GM23338 (cell line): ENCODE results near the gene RGS2. TPM values are rescaled to one million over a fixed set of nuclear protein-coding genes. Genes with fewer than 3 reads are reported as not detected.

Source experiments
- ATAC-seq: fragments of 200-7000 bp; cut with Tn5 transposase; 3 replicates; pipeline ENCODE4 v1.9.1; 2020
- DNase-seq: peaks from one replicate; pipeline ENCODE4 v3.0.0-alpha.2; 2015; ENCODE audit warnings: low spot score
- H2AFZ ChIP-seq: fragments of 200-600 bp; sonication (generic); 2 replicates; pipeline ENCODE4 v1.8.0; 2016; ENCODE audit warnings: antibody characterized with exemption, mild to moderate bottlenecking, moderate library complexity
- H3F3A ChIP-seq: fragments of 200-600 bp; sonication (generic); replicated peaks from 2 replicates; pipeline ENCODE4 v1.8.0; 2017; ENCODE audit warnings: antibody characterized with exemption, mixed run types, low read depth
- H3K27ac ChIP-seq: fragments of 200-600 bp; sonication (generic); 2 replicates; pipeline ENCODE4 v1.6.1; 2016; ENCODE audit warnings: low read depth
- H3K27me3 ChIP-seq: fragments of 200-600 bp; sonication (generic); 2 replicates; pipeline ENCODE4 v1.8.0; 2016; ENCODE audit warnings: mild to moderate bottlenecking, mixed run types, moderate library complexity; ENCODE audit not compliant: insufficient read depth
- H3K36me3 ChIP-seq: fragments of 200-600 bp; sonication (generic); 2 replicates; pipeline ENCODE4 v1.8.0; 2016; ENCODE audit warnings: mild to moderate bottlenecking; ENCODE audit not compliant: insufficient read depth
- H3K4me1 ChIP-seq: fragments of 200-600 bp; sonication (generic); 2 replicates; pipeline ENCODE4 v1.8.0; 2016; ENCODE audit warnings: mild to moderate bottlenecking, moderate library complexity; ENCODE audit not compliant: insufficient read depth
- H3K4me2 ChIP-seq: fragments of 200-600 bp; sonication (generic); 2 replicates; pipeline ENCODE4 v1.7.1; 2017; ENCODE audit warnings: mixed run types
- H3K4me3 ChIP-seq: fragments of 200-600 bp; sonication (generic); 2 replicates; pipeline ENCODE4 v1.6.1; 2016; ENCODE audit warnings: mixed run types
- H3K79me2 ChIP-seq: fragments of 200-600 bp; sonication (generic); replicated peaks from 2 replicates; pipeline ENCODE4 v1.8.0; 2017; ENCODE audit warnings: mild to moderate bottlenecking; ENCODE audit not compliant: insufficient read depth
- H3K9me2 ChIP-seq: fragments of 200-600 bp; sonication (generic); 2 replicates; pipeline ENCODE4 v1.8.0; 2017; ENCODE audit not compliant: insufficient read depth
- H4K20me1 ChIP-seq: fragments of 200-600 bp; sonication (generic); replicated peaks from 2 replicates; pipeline ENCODE4 v1.8.0; 2017; ENCODE audit warnings: mild to moderate bottlenecking; ENCODE audit not compliant: insufficient read depth
- H3K27ac Mint-ChIP-seq: 2 replicates; pipeline ENCODE4 v1.8.0; 2020; ENCODE audit warnings: inconsistent platforms, mild to moderate bottlenecking, moderate library complexity, mixed read lengths
- H3K27me3 Mint-ChIP-seq: 3 replicates; pipeline ENCODE4 v1.8.0; 2022; ENCODE audit warnings: low read depth, mild to moderate bottlenecking, moderate library complexity, mixed read lengths, inconsistent platforms; ENCODE audit not compliant: insufficient read depth, poor library complexity
- H3K36me3 Mint-ChIP-seq: 3 replicates; pipeline ENCODE4 v1.8.0; 2021; ENCODE audit warnings: low read depth, mild to moderate bottlenecking, inconsistent platforms, moderate library complexity, mixed read lengths
- H3K4me1 Mint-ChIP-seq: 3 replicates; pipeline ENCODE4 v1.8.0; 2020; ENCODE audit warnings: mild to moderate bottlenecking, inconsistent platforms, mixed read lengths
- H3K4me3 Mint-ChIP-seq: 3 replicates; pipeline ENCODE4 v1.8.0; 2021; ENCODE audit warnings: moderate library complexity, mild to moderate bottlenecking, inconsistent platforms, mixed read lengths
- H3K9me3 Mint-ChIP-seq: 3 replicates; pipeline ENCODE4 v1.8.0; 2020; ENCODE audit warnings: moderate library complexity, mild to moderate bottlenecking, inconsistent platforms, mixed read lengths
- CREB1 ChIP-seq: fragments of 250-450 bp; sonication (Bioruptor Pico); IDR thresholded peaks from 2 replicates; pipeline ENCODE4 v1.5.0; 2020; ENCODE audit warnings: low read depth, mild to moderate bottlenecking, moderate library complexity
- CTCF ChIP-seq, 2 experiments: fragments of 200-600 bp in 1 of 2; sonication (generic) in 1 of 2; conservative IDR thresholded peaks; 2 replicates each; pipeline versions ENCODE4 v1.5.1 to v1.6.1; 2016 to 2017; ENCODE audit warnings: antibody characterized with exemption in 2 of 2, low read depth in 2 of 2, mild to moderate bottlenecking in 2 of 2, moderate library complexity in 1 of 2
- ETS1 ChIP-seq: IDR thresholded peaks from 2 replicates; pipeline ENCODE4 v1.6.1; 2016; ENCODE audit warnings: antibody characterized with exemption
- EZH2phosphoT487 ChIP-seq: fragments of 200-600 bp; sonication (generic); IDR thresholded peaks from one replicate; pipeline ENCODE4 v1.8.1; 2018; ENCODE audit warnings: antibody characterized with exemption; ENCODE audit not compliant: unreplicated experiment
- NANOG ChIP-seq: IDR thresholded peaks from 2 replicates; pipeline ENCODE4 v1.6.1; 2016; ENCODE audit warnings: antibody characterized with exemption, borderline replicate concordance
- POLR2AphosphoS5 ChIP-seq: IDR thresholded peaks from 2 replicates; pipeline ENCODE4 v1.6.1; 2016; ENCODE audit warnings: antibody characterized with exemption, low read depth
- REST ChIP-seq: IDR thresholded peaks from one replicate; pipeline ENCODE4 v1.6.1; 2018; ENCODE audit warnings: antibody characterized with exemption; ENCODE audit not compliant: unreplicated experiment
- STAT1 ChIP-seq: IDR thresholded peaks from one replicate; pipeline ENCODE4 v1.6.1; 2016; ENCODE audit warnings: antibody characterized with exemption; ENCODE audit not compliant: unreplicated experiment
- ZNF114 ChIP-seq: fragments of 250-450 bp; sonication (Bioruptor Pico); IDR thresholded peaks from 2 replicates; pipeline ENCODE4 v1.5.0; 2020; ENCODE audit warnings: mild to moderate bottlenecking, moderate library complexity
- ZNF331 ChIP-seq: fragments of 250-450 bp; sonication (Bioruptor Pico); IDR thresholded peaks from 2 replicates; pipeline ENCODE4 v1.5.0; 2020; ENCODE audit warnings: low read depth, mild to moderate bottlenecking, moderate library complexity
- ZNF462 ChIP-seq: fragments of 250-450 bp; sonication (Bioruptor Pico); IDR thresholded peaks from 2 replicates; pipeline ENCODE4 v1.5.0; 2020; ENCODE audit warnings: mild to moderate bottlenecking, moderate library complexity
- polyA plus RNA-seq: library from polyadenylated mRNA; unstranded; fragments of >200 nt; fragmentation: Nextera tagmentation; extraction: Ambion mirVana; gene quantifications from 2 replicates; pipeline ENCODE4 v1.2.1, GENCODE V29; 2016
- total RNA-seq: library from RNA; depleted of rRNA; stranded (reverse); fragments of >200 nt; shearing (Covaris generic); gene quantifications from 2 replicates; pipeline ENCODE4 v1.2.3, GENCODE V29; 2014

RGS2 gene
- total and polyA plus RNA-seq, 2 experiments from 2014 or later = 13.8 to 24.8 TPM

GRCh38 chr1:192814805-192815204, 6.0 kb downstream of the RGS2 start:
- DNase-seq = no peak
- ATAC-seq = no peak
- no peak overlapping the region for H3K27ac Mint-ChIP-seq
- peaks cover 11% of the 10 kb centered on the region; the same call in 2 of the 3 replicates for H3K36me3 Mint-ChIP-seq
- Histone ChIP-seq H3K4me2 (no peak overlapping the region), H3F3A (no peaks in the 10 kb centered on the region), H3K79me2 (no peaks in the 10 kb centered on the region), H3K9me2 (no peaks in the 10 kb centered on the region), H4K20me1 (no peaks in the 10 kb centered on the region), H3K4me1 (0 out of 2 replicates have a peak, but pooled peaks cover under 1% of the 10 kb centered on the region), H3K4me3 (no peak overlapping the region), H3K27me3 (no peaks in the 10 kb centered on the region), H3K27ac (no peak overlapping the region), H3K36me3 (peaks cover 9% of the 10 kb centered on the region), H2AFZ (no peak overlapping the region)
- H3K4me1 Mint-ChIP-seq = peaks cover 7% of the 10 kb centered on the region
- H3K4me3 Mint-ChIP-seq = no peak overlapping the region
- H3K27me3 Mint-ChIP-seq = peaks cover 3% of the 10 kb centered on the region
- TF ChIP-seq ETS1 (no peak), STAT1 (no peak), ZNF462 (CRISPR knock-in tag) (no peak), NANOG (no peak), REST (no peak), ZNF331 (CRISPR knock-in tag) (no peak), POLR2AphosphoS5 (no peak), EZH2phosphoT487 (no peak), CTCF (conservative IDR thresholded peaks at IDR 0.05; ENCODE audit: low read depth in 2 of 2) (no peak), CREB1 (CRISPR knock-in tag) (no peak), ZNF114 (CRISPR knock-in tag) (no peak)
- no peaks in the 10 kb centered on the region for H3K9me3 Mint-ChIP-seq
